Occipital lobe (tissue), 2 donors: ENCODE data around the gene PRKCQ. TPM values are rescaled to one million over a fixed set of nuclear protein-coding genes. Genes with fewer than 3 reads are reported as not detected.

Experiments
- DNase-seq: peaks from one replicate; lab custom pipeline; 2025; lab: John Stamatoyannopoulos, UW
- total RNA-seq: library from RNA; depleted of rRNA; stranded (reverse); fragments of >200 nt; gene quantifications from one replicate; pipeline ENCODE4 v1.2.3, GENCODE V29; 2014

PRKCQ gene
- 1.4 TPM for total RNA-seq

DNA sequence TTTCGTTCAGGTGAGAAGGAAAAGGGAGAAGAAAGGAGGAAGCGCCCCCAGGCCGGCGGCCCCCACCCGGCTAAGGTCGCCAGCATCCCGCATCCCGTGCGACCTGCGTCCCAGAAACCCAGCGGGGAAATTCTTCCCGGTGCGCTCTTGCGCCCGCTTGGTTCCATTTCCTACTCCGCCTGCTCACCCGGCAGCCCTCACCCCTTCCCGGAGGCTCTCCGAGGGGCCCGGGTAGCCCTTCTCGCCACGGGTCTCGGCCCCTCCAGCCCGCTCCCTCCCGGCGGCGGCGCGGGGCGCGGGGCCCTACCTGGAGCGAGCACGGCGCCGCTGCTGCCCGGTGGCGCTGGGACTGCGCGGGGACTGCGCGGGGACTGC is at the start of gene PRKCQ:
Gene PRKCQ, minus strand, starts transcription at position 373 of the 375 bp plus-strand sequence. CDS start 65,141 bp downstream, outside the sequence.
- DNase-seq = no peak

DNA sequence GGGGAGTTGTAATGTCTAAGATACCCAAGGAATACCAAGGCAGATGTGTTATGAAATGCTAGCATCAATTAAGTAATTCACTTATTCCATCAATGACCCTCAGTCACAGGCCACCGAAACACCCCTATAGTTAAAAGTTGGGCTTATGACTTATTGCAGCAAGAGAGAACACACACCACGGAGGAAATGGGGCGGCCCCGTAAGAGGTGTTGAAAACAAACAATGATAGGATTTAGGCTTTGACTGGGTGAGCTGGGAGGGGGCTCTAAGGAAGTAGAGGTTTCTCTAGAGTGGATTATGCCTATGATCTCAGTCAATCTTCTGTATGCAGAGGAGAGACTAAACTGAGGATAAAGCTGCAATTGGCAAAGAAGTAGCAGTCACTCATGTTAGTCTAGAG is 45.4 kb upstream of the PRKCQ start:
- no peak for DNase-seq

- DNase-seq = no peak
Measured at GRCh38 chr10:6624392-6624791, 44.3 kb upstream of the PRKCQ start.

DNA sequence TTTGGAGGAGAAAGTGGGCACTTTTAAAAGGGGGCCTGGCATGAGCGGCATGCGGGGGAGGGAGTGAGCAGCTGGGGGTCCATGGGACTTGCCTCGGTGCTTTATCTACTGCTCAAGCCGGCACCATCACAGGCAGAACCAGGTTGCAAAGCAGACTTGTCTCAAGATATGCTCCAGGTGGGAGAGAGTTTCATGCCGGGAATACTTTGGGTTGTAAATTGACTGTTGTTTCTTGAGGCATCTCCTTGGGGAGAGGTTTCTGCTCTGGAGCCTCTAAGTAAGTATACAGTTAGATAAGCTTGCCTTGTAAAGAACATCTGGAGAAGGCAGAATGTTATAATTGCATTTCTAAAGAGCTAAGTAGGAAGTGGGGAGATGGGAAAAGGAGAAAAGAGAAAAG is 42.8 kb upstream of the PRKCQ start:
- DNase-seq = no peak

DNA sequence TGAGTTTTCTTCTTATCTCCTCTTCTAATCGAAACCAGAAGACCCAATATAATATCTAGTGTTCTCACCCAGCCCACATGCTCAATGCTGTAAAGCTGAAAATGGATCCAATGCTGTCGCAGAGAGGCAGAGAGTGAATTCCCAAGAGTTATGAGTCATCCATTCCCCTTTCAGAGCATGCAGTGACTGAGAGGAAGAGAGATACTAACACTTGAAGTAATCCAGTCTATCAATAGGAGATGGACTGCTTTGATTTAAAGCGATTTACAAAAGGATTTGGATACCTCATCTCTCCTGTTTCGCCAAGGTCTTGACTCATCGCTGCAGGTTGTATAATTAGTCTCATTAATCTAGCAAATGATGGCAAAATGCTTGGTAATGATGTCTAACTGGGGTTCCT is 41.5 kb upstream of the PRKCQ start:
- DNase-seq = no peak

DNA sequence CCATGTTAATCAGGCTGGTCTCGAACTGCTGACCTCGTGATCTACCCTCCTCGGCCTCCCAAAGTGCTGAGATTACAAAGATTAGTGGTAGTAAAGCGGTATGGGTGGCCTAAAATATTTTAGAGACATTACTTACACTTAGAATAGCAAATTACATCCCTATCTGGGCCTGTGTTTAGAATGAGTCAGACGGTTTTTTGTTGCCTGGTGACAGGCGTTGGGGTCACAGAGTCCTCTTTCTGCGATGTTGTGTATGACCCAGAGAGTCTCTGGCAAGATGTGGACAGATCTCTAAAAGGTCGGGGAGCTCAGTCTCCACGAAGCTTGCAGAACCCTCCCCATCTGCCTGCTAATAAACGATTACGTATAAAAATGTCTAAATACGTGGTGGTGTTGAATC is 39.6 kb upstream of the PRKCQ start:
- DNase-seq = no peak

- DNase-seq = no peak
Measured at GRCh38 chr10:6618340-6618739, 38.3 kb upstream of the PRKCQ start.

DNA sequence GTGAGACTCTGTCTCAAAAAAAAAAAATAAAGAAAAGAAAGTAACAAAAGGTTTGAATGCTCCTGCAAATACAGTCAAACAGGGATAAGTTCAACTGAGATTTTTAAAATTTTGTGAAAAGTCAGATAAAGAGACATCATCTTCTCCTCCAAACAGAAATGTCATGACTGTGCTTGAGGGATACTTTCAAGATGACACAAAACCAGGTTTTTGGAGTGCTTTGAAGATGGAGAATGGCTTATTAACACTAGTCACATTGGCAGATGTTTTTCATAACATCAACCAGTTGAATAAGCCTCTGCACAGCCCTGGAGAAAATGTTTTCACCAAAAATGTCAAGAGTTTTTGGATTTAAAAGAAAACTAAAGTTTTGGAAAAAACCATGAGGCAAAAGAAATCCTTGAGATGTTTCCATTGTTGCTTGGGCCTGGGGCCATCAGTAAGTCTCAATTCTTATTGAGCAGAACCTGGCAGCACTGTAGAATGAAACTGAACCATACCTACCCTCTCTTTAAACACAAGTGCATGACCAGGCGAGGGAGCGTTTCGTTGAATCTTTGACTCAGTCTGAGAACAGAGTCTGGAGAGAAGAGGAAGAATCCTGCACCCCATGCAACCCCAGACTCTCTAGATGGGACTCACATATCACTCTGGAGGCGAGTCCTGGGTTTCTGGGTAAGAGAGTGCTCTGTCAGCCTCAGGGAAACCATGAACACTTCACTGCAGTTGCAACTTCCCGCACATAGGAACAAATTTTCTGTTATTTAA is 37.4 kb upstream of the PRKCQ start:
- DNase-seq = no peak

GRCh38 chr10:6615971-6616370 is 35.9 kb upstream of the PRKCQ start:
- no peak for DNase-seq

DNA sequence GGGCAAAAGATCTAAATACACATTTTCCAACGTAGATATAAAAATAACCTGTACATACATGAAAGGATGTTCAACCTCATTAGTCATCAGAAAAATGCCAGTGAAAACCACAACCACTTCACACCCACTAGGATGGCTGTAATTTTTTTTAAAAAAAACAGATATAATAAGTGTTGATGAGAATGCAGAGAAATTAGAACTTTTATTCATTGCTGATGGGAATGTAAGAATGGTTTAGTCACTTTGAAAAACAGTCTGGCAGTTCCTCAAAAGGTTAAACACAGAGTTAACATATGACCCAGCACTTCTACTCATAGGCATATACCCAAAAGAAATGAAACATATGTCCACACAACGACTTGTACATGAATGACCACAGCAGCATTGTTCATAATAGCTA is 32.3 kb upstream of the PRKCQ start:
- DNase-seq = no peak

DNA sequence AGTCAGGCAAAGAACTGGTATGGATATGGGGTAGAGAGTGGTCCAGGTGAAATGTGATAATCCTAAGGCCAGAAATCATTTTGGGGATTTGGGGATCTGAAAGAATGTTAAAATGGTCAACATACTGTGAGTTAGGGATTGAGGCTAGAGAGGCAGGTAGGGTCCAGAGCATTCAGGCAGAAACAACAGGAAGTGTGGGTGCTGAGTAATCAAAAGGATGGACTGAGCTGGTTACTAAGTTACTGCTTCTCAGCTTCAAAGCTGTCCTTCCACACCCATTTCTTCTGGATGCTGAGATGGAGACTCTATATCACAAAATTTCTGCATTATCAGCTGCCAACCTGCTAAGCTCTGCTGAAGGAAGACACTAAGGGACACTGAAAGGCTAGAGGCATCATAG is 30.6 kb upstream of the PRKCQ start:
- DNase-seq = no peak

- no peak for DNase-seq
Measured at GRCh38 chr10:6609625-6610024, 29.5 kb upstream of the PRKCQ start.

DNA sequence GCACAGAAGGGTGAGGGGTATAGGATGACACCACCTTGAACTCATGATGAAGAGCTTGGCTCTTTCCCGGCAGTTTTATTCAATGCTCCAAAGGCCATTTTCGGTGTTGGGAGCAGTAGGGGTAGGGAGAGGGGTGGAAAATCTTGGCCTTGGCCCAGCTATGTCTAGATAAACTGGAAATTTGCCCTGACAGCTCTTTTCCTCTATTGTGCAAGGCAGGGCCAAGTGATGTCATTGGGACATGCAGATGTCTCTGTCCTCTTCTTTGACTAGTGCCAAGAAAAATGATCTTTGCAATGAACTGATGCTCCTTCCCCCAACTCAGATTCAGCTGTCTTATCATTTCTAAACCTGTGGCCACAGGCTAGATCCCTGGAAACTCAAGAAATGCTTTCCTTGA is 27.7 kb upstream of the PRKCQ start:
- DNase-seq = peak; percentile 39

GRCh38 chr10:6607182-6607581 is 27.1 kb upstream of the PRKCQ start:
- DNase-seq = no peak

DNA sequence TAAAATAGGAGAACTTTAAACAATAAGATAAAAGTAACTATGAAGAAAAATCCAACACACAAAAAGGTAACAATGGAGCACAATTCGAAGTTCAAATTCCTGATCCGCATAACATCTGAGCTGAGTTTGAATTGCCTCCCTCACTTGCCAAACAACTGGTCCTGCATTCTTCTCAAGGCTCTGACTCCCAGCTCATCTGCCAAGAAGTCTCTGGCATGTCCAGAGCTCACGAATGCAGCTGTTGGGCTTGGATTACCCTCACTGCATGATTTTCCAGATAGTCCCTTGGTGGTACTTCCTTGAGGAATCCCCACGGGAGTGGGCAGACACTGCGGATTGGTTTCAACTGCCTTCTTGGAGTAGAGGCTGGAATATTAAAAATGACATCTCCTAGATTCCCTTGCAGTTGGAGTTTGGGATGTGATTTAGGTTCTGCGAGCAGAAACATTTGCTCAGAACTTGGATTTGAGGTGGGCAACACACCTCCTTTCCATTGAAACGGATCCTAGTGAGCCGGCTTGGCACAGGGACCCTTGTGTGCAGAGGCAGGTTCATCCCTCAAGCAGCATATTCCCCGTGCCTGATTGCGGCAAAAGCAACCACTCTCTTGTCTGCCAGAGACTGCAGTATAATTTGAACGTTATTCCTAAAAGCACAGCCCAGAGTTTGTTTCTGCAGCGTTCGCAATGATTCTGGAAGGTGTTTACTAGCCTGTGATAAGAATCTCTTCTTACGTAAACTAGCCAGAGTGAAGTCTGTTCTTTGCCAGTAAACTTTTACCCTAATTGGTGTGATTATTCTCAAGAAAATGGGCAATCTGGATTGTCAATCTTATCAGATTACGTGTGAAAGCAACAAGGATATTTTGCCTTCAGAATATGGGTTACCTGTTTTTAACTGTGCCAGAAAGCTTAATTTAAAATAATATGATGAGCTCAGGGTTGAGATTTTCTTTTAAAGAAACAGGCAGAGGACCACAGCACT is 23.4 kb upstream of the PRKCQ start:
- DNase-seq = no peak

GRCh38 chr10:6602700-6603084 is 22.6 kb upstream of the PRKCQ start:
- no peak for DNase-seq

- no peak for DNase-seq
Measured at GRCh38 chr10:6602026-6602699, 22.1 kb upstream of the PRKCQ start.

DNA sequence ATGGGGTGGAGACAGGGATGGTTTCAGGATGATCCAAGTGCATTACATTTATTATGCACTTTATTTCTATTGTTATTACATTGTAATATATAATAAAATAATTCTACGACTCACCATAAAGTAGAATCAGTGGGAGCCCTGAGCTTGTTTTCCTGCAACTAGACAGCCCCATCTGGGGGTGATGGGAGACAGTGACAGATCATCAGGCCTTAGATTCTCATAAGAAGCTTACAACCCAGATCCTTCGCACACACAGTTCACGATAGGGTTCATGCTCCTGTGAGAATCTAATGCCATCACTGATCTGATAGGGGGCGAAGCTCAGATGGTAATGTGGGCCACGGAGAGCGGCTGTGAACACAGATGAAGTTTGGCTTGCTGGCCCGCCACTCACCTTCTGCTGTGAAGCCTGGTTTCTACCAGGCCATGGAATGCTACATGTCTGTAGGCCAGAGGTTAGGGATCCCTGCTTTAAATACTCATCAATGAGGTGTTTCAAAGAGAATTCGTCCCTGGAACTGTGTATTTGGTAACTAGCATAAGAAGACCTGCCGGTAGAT is 21.2 kb upstream of the PRKCQ start:
- no peak for DNase-seq

DNA sequence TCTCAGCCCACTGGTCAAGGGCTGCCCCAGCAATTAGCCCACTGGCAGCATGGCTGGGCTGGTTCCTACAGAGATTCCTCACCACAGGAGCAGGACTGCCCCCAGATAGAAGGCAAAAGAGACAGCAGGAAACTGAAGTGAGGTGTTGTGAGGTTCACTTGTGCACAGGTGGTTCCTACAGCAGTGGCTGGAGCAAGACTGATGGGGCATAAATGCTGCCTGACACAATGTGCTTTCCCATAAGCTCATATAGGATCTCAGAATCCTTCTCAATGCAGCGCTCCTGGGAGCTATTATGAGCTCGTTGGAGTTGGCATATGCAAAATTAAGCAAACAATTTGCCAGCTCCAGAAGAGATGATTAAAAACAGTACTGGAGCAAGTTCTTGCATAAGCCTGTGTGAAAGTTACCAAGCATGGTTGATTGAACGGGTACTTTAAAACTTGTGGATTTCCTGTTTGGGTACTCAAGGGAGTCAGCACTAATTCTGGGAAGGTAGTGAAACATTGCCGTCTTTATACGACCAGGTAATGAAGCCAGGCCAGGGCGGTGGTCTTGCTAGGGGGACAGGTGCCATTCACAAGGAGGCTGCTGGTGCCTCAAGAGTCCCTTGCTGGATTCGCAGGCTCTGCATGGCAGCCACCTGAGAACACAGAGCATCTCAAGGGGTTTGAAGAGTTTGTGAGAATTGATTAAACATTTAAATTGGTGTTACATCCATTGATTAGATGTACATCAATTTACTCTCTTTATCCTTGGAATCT is 20.3 kb upstream of the PRKCQ start:
- DNase-seq = no peak

GRCh38 chr10:6598679-6599078 is 18.6 kb upstream of the PRKCQ start:
- DNase-seq = no peak

DNA sequence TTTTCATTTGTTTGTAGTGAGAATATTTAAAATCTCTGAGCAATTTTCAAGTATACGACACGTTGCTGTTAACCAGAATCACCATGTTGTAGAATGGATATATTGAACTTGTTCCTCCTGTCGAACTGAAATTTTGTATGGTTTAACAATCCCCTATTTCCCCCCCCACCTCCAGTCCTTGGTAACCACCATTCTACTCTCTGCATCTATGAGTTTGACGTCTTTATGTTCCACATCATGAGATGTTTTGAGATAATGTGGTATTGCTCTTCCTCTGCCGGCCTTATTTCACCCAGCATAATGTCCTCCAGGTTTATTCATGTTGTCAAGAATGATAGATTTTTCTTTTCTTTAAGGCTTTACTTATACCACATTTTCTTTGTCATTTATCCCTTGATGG is 17.4 kb upstream of the PRKCQ start:
- DNase-seq = no peak
